NCI-H1105 treated with DMSO at 0.1 percent for 48 hours (cell line): ENCODE results near the gene CYP3A5.

Experiments
- DNase-seq: peaks from one replicate; lab custom pipeline; 2025; lab: John Stamatoyannopoulos, UW

Gene CYP3A5

DNA sequence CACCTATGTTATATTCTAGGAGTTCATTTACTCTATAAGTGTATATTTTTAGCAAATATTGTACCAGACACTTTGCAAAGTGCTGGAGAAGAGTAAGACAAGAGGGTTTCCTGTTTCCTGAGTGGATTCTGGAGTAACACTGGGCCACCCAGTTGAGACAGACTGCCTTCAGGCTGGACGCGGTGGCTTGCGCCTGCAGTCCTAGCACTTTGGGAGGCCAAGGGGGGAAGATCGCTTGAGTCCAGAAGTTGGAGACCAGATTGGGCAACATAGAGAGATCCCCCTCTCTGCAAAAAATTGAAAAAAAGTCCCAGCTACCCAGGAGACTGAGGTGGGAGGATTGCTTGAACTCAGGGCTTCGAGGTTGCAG is 63.8 kb downstream of the CYP3A5 start:
- DNase-seq = no peak

DNA sequence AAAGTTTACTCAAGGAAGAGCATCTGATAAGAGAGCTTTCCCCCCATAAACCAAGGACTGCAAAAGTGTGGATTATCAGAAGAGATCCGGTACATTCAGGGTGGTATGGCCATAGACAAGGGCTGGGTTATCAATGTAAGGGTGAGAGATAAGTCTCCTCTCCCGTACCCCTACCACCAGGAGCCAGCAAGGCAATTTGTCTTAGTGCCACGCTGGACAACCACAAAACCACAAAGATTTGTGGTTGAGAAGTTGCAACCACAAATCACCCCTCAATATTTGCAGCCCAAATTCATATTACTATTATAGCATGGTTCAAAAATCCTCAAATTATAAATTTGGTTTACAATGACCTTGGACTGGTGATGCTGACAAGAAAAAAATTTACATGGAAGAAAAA is 65.3 kb downstream of the CYP3A5 start:
- no peak for DNase-seq

DNA sequence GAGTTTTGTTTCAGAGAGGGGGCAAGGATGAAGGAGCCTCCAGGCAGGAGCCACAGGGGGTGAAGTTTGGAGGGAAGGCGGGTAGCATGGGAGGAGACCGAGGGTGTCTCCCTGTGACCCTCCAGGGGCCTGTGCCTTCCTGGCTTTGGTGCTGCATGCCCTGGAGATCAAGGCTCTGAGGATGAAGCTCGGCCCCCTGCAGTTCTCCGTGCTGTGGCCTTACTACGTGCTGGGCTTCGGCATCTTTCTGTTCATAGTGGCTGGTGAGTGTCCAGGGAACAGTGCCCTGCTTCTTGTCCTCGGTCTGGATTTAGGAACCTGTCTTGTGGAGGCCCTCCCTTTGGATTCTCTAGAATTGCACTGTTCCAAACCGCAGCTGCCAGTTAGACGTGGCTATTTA is 72.2 kb downstream of the CYP3A5 start:
- no peak for DNase-seq

- DNase-seq = no peak
These were observed 73.3 kb downstream of the CYP3A5 start for GRCh38 chr7:99606531-99606930.

- no peak for DNase-seq
These were observed 74.3 kb downstream of the CYP3A5 start for GRCh38 chr7:99605527-99605926.

GRCh38 chr7:99601656-99602310 is 78.0 kb downstream of the CYP3A5 start:
- DNase-seq = no peak

GRCh38 chr7:99599836-99600235 is 80.0 kb downstream of the CYP3A5 start:
- no peak for DNase-seq
